Tibial artery (tissue), 4 donors: ENCODE measurements around the gene SCAF8.

ENCODE experiments used
- DNase-seq, 2 donors: peaks; one replicate each; pipeline ENCODE4 v3.0.0-alpha.2; 2019
- H3K27ac ChIP-seq, 2 donors: fragments of 200-600 bp; sonication (generic) in 1 of 2; 1 replicate in 1 of 2; 2 replicates in 1 of 2; pipeline ENCODE4 v1.5.1; 2018 to 2019; ENCODE audit warnings: mild to moderate bottlenecking in 1 of 2
- H3K27me3 ChIP-seq, 2 donors: fragments of 200-600 bp; sonication (generic) in 1 of 2; one replicate each; pipeline versions ENCODE4 v1.5.1 to v1.6.0; 2016 to 2019
- H3K36me3 ChIP-seq, 3 donors: fragments of 200-600 bp; sonication (generic) in 2 of 3; one replicate each; pipeline ENCODE4 v1.5.1; 2016 to 2019; ENCODE audit warnings: mild to moderate bottlenecking in 2 of 3
- H3K4me1 ChIP-seq, 4 donors: fragments of 200-600 bp; sonication (generic) in 2 of 4; 1 replicate in 3 of 4; 2 replicates in 1 of 4; pipeline ENCODE4 v1.5.1; 2016 to 2019
- H3K4me3 ChIP-seq, 2 donors: fragments of 200-600 bp; sonication (generic) in 1 of 2; 1 replicate in 1 of 2; 2 replicates in 1 of 2; pipeline ENCODE4 v1.5.1; 2018 to 2019; ENCODE audit warnings: mild to moderate bottlenecking in 2 of 2
- H3K9me3 ChIP-seq, 3 donors: fragments of 200-600 bp; sonication (generic) in 1 of 3; one replicate each; pipeline ENCODE4 v1.5.1; 2016 to 2019
- CTCF ChIP-seq, 2 experiments: fragments of 200-600 bp in 1 of 2; fragments of 450-650 bp in 1 of 2; IDR thresholded peaks; one replicate each; pipeline ENCODE4 v1.5.1; 2017 to 2019; ENCODE audit warnings: antibody characterized with exemption in 2 of 2, mild to moderate bottlenecking in 1 of 2, moderate library complexity in 1 of 2
- intact Hi-C: fragments of 100-400 bp; cut with DNase I; formaldehyde crosslinking; loops from one replicate; pipeline ENCODE4 v1.15.0; 2023; ENCODE audit warnings: low total_unique reads

The SCAF8 gene

GRCh38 chr6:154830771-154831170 lies 97.6 kb downstream of the SCAF8 start:
- no peaks in the 10 kb centered on the region for H3K9me3 ChIP-seq
- no peaks in the 10 kb centered on the region for H3K27me3 ChIP-seq
- H3K4me1 ChIP-seq, result peaks cover 0 to 13% (median 0%) of the 10 kb centered on the region in 4 donors
- TF ChIP-seq CTCF (IDR thresholded peaks at IDR 0.05), result no peak
- DNase-seq, result no peak
- H3K36me3 ChIP-seq, result peaks cover 21 to 58% (median 31%) of the 10 kb centered on the region in 3 donors
- no peak overlapping the region for H3K4me3 ChIP-seq
- H3K27ac ChIP-seq, result no peak overlapping the region
- intact Hi-C loops, result no loop called here

- intact Hi-C loops, result no loop called here
- Histone ChIP-seq H3K36me3 (peaks cover 9 to 34% (median 23%) of the 10 kb centered on the region in 3 donors), H3K9me3 (no peaks in the 10 kb centered on the region), H3K27ac (no peak overlapping the region), H3K4me1 (peaks cover 0 to 30% (median 1%) of the 10 kb centered on the region in 4 donors), H3K4me3 (no peak overlapping the region), H3K27me3 (no peaks in the 10 kb centered on the region)
- no peak for DNase-seq
- no peak for TF ChIP-seq CTCF (IDR thresholded peaks at IDR 0.05)
These were observed 102.1 kb downstream of the SCAF8 start for GRCh38 chr6:154835307-154835706.

- H3K27ac ChIP-seq, result no peak overlapping the region
- no peaks in the 10 kb centered on the region for H3K27me3 ChIP-seq
- H3K9me3 ChIP-seq, result no peaks in the 10 kb centered on the region
- intact Hi-C loops, result no loop called here
- H3K4me1 ChIP-seq, result peaks cover 0 to 39% (median 4%) of the 10 kb centered on the region in 4 donors
- no peak for TF ChIP-seq CTCF (IDR thresholded peaks at IDR 0.05)
- H3K4me3 ChIP-seq, result no peak overlapping the region
- no peaks in the 10 kb centered on the region for H3K36me3 ChIP-seq
- DNase-seq, result no peak
These were observed 106.3 kb downstream of the SCAF8 start for GRCh38 chr6:154839546-154839945.

GRCh38 chr6:154840363-154840762 lies 107.1 kb downstream of the SCAF8 start:
- TF ChIP-seq CTCF (IDR thresholded peaks at IDR 0.05), result no peak
- H3K27ac ChIP-seq, result no peak overlapping the region

GRCh38 chr6:154841109-154841508 lies 107.9 kb downstream of the SCAF8 start:
- intact Hi-C loops, result no loop called here
- peaks cover 0 to 37% (median 4%) of the 10 kb centered on the region in 4 donors for H3K4me1 ChIP-seq

More at GRCh38 chr6:154840363-154840762, 107.1 kb downstream of the SCAF8 start:
- DNase-seq, result no peak
- H3K4me1 ChIP-seq, result peaks cover 0 to 37% (median 4%) of the 10 kb centered on the region in 4 donors
- intact Hi-C loops, result no loop called here
- H3K27me3 ChIP-seq, result no peaks in the 10 kb centered on the region
- no peak overlapping the region for H3K4me3 ChIP-seq
- no peaks in the 10 kb centered on the region for H3K36me3 ChIP-seq
- H3K9me3 ChIP-seq, result no peaks in the 10 kb centered on the region

More at GRCh38 chr6:154841109-154841508, 107.9 kb downstream of the SCAF8 start:
- TF ChIP-seq CTCF (IDR thresholded peaks at IDR 0.05), result no peak
- DNase-seq, result no peak
- no peak overlapping the region for H3K4me3 ChIP-seq
- no peaks in the 10 kb centered on the region for H3K36me3 ChIP-seq
- no peaks in the 10 kb centered on the region for H3K9me3 ChIP-seq
- no peak overlapping the region for H3K27ac ChIP-seq
- H3K27me3 ChIP-seq, result no peaks in the 10 kb centered on the region
